ENCODE results near the gene CRYGC. TPM values are rescaled to one million over a fixed set of nuclear protein-coding genes. Genes with fewer than 3 reads are reported as not detected.

CRYGC gene
- total and polyA plus RNA-seq, 2 experiments from 2014 or later: not detected

DNA sequence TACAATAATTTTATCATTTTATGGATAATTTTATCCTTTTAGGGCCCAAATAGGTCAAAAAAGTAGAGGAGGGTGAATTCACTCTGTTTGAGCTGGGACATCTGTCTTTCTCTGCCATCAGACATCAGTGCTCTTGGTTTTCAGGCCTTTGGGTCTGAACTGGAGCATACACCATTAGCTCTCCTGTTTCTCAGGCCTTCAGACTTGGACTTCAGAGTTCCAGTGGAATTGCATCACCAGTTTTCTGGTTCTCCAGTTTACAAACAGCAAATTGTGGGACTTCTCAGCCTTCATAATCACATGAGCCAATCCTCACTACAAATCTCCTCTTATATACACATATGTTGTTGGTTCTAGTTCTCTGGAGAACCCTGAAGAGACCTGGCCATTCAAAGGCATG lies 39.2 kb downstream of the CRYGC start:
- Histone ChIP-seq H3K4me3 (no peak overlapping the region), H3K9me2 (ENCODE audit: insufficient read depth) (no peaks in the 10 kb centered on the region), H3K36me3 (ENCODE audit: insufficient read depth) (no peaks in the 10 kb centered on the region), H3F3A (replicated peaks; ENCODE audit: low read depth) (no peaks in the 10 kb centered on the region), H4K20me1 (replicated peaks; ENCODE audit: insufficient read depth) (no peaks in the 10 kb centered on the region), H3K79me2 (replicated peaks; ENCODE audit: insufficient read depth) (no peaks in the 10 kb centered on the region), H3K27me3 (ENCODE audit: insufficient read depth) (no peaks in the 10 kb centered on the region), H3K4me1 (ENCODE audit: insufficient read depth) (no peaks in the 10 kb centered on the region), H3K4me2 (no peak overlapping the region), H2AFZ (no peak overlapping the region), H3K27ac (ENCODE audit: low read depth) (no peak overlapping the region)
- Mint-ChIP-seq H3K27me3 (ENCODE audit: insufficient read depth, low read depth, poor library complexity) (peaks cover 2% of the 10 kb centered on the region), H3K4me3 (no peak overlapping the region), H3K9me3 (no peaks in the 10 kb centered on the region), H3K4me1 (no peaks in the 10 kb centered on the region), H3K27ac (no peak overlapping the region), H3K36me3 (ENCODE audit: low read depth) (no peaks in the 10 kb centered on the region; the same call in 2 of the 3 replicates)
- DNase-seq (ENCODE audit: low spot score) (no peak), ATAC-seq (no peak)
- TF ChIP-seq, protein P1, sequence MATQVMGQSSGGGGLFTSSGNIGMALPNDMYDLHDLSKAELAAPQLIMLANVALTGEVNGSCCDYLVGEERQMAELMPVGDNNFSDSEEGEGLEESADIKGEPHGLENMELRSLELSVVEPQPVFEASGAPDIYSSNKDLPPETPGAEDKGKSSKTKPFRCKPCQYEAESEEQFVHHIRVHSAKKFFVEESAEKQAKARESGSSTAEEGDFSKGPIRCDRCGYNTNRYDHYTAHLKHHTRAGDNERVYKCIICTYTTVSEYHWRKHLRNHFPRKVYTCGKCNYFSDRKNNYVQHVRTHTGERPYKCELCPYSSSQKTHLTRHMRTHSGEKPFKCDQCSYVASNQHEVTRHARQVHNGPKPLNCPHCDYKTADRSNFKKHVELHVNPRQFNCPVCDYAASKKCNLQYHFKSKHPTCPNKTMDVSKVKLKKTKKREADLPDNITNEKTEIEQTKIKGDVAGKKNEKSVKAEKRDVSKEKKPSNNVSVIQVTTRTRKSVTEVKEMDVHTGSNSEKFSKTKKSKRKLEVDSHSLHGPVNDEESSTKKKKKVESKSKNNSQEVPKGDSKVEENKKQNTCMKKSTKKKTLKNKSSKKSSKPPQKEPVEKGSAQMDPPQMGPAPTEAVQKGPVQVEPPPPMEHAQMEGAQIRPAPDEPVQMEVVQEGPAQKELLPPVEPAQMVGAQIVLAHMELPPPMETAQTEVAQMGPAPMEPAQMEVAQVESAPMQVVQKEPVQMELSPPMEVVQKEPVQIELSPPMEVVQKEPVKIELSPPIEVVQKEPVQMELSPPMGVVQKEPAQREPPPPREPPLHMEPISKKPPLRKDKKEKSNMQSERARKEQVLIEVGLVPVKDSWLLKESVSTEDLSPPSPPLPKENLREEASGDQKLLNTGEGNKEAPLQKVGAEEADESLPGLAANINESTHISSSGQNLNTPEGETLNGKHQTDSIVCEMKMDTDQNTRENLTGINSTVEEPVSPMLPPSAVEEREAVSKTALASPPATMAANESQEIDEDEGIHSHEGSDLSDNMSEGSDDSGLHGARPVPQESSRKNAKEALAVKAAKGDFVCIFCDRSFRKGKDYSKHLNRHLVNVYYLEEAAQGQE (IDR thresholded peaks at IDR 0.05; ENCODE audit: unreplicated experiment): no peak
- no peak for TF ChIP-seq ZNF114 (CRISPR knock-in tag; IDR thresholded peaks at IDR 0.05)
- TF ChIP-seq ZNF331 (CRISPR knock-in tag; IDR thresholded peaks at IDR 0.05; ENCODE audit: low read depth): no peak
- TF ChIP-seq EZH2phosphoT487 (IDR thresholded peaks at IDR 0.05; ENCODE audit: unreplicated experiment): no peak
- TF ChIP-seq POLR2AphosphoS5 (IDR thresholded peaks at IDR 0.05; ENCODE audit: low read depth): no peak
- TF ChIP-seq, protein P2, sequence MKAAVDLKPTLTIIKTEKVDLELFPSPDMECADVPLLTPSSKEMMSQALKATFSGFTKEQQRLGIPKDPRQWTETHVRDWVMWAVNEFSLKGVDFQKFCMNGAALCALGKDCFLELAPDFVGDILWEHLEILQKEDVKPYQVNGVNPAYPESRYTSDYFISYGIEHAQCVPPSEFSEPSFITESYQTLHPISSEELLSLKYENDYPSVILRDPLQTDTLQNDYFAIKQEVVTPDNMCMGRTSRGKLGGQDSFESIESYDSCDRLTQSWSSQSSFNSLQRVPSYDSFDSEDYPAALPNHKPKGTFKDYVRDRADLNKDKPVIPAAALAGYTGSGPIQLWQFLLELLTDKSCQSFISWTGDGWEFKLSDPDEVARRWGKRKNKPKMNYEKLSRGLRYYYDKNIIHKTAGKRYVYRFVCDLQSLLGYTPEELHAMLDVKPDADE (IDR thresholded peaks at IDR 0.05): no peak

DNA sequence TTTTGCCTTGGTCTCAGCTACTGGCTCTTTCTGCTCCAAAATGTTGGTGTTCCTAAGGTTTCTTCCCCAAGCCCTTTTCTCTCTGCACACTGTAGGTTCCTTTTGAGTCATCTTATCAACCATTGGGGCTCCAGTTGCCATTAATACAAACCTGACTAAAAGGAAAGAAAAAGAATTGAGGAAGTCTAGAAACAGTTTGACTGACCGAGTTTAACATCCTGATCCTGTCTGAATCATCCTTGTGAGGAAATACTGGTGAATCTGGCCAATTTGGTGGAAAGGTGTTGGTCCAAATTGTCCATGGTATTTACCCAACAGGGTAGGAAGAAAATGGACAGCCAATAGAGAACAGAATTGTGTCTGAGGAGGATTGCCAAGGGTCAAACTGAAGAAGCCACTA lies 43.6 kb downstream of the CRYGC start:
- H3K9me3 Mint-ChIP-seq: no peaks in the 10 kb centered on the region
- no peaks in the 10 kb centered on the region for H3K27me3 Mint-ChIP-seq (ENCODE audit: insufficient read depth, low read depth, poor library complexity)
- Histone ChIP-seq H3F3A (replicated peaks; ENCODE audit: low read depth) (no peaks in the 10 kb centered on the region), H3K4me3 (no peak overlapping the region), H3K27ac (ENCODE audit: low read depth) (no peak overlapping the region), H4K20me1 (replicated peaks; ENCODE audit: insufficient read depth) (no peaks in the 10 kb centered on the region), H3K27me3 (ENCODE audit: insufficient read depth) (no peaks in the 10 kb centered on the region), H3K9me2 (ENCODE audit: insufficient read depth) (no peaks in the 10 kb centered on the region), H2AFZ (0 out of 2 replicates have a peak overlapping the region, but pooled peaks have one; percentile 23), H3K79me2 (replicated peaks; ENCODE audit: insufficient read depth) (no peaks in the 10 kb centered on the region), H3K4me1 (ENCODE audit: insufficient read depth) (no peaks in the 10 kb centered on the region), H3K36me3 (ENCODE audit: insufficient read depth) (no peaks in the 10 kb centered on the region), H3K4me2 (no peak overlapping the region)
- H3K4me1 Mint-ChIP-seq: no peaks in the 10 kb centered on the region
- no peak overlapping the region for H3K27ac Mint-ChIP-seq
- DNase-seq (ENCODE audit: low spot score) (no peak), ATAC-seq (no peak)
- H3K4me3 Mint-ChIP-seq: no peak overlapping the region
- no peaks in the 10 kb centered on the region; the same call in 2 of the 3 replicates for H3K36me3 Mint-ChIP-seq (ENCODE audit: low read depth)
- TF ChIP-seq POLR2AphosphoS5 (IDR thresholded peaks at IDR 0.05; ENCODE audit: low read depth) (no peak), EZH2 (IDR thresholded peaks at IDR 0.05; ENCODE audit: low read depth, unreplicated experiment) (no peak)
- TF ChIP-seq, protein P1 (IDR thresholded peaks at IDR 0.05; ENCODE audit: unreplicated experiment): no peak
